COLO829 (cell line): ENCODE measurements around the gene PTPRT.

Source experiments
- DNase-seq: peaks from one replicate; pipeline ENCODE4 v3.0.0; 2012; ENCODE audit warnings: low spot score

The PTPRT gene

DNA sequence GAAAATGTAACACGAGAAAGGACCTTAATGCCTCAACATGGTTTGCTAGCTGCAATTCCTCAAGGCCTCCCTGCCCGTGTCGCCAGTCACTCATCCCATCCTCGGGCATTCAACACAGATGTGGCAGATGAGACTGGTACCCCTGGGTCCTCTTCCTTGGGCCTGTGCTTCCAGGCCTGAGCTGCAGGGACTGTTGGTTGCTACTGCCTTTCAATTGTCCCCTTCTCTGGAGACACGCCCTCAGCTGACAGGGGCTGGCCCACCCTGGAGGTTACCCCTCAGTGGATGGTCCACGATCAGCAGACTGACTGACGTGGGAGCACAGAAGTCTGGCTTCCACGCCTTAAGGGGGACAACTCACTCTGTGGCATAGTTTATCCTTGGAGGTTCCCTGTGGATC, 1076.5 kb downstream of the PTPRT start:
- DNase-seq, result no peak

DNA sequence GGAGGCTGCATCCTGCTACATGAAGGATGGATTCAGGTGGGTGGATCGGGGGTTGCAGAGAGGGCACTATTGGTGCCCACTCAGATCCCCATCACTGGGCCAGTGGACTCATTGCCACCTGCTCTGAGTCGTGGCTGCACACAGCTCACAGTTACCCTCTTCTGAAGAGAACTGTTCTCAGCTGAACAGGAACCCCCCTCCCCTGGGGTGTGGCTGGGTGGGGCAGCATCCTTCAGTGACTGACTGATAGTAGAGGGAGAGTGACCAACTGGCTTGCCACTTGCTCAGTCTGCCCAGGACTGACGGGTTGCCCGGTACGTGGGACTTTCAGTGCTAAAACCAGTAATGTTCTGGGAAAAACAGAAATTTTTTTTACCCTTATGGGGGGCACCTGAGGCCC, 1077.5 kb downstream of the PTPRT start:
- DNase-seq, result no peak

DNA sequence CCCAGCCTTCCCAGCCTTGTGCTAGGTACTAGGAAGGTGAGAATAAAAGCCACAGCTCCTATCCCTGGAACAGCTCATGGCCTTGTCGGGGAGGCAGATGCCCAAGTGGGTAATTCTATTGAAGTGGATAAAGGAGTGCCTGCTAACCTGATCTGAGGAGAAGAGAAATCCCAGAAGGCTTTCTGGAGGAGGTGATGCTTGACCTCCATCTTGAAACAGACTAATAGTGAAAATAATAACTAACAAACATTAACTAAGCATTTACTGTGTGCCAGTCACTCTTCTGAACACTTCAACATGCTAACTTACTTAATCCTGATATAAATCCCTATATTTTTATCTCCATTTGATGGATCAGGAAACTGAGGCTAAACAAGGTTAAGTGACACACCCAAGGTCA, 1078.4 kb downstream of the PTPRT start:
- no peak for DNase-seq

DNA sequence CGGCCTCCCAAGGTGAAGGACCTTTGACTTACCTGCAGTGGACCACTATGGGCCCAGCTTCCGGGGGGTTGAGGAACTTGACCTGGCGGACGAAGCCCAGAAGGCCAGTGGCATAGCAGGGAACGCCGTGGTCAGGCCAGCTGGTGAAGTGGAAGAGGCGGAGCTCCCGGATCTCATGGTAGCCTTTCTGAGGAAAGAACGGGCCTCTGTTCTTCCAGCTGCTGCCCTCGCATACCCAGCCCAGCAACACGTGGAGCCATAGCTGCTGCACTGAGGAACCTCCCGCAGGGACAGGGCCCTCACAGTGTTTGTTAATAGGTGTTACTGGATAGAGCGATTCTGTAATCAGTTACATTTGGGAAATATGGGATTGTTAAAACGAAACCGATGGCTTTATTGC, 1079.4 kb downstream of the PTPRT start:
- DNase-seq, result no peak

DNA sequence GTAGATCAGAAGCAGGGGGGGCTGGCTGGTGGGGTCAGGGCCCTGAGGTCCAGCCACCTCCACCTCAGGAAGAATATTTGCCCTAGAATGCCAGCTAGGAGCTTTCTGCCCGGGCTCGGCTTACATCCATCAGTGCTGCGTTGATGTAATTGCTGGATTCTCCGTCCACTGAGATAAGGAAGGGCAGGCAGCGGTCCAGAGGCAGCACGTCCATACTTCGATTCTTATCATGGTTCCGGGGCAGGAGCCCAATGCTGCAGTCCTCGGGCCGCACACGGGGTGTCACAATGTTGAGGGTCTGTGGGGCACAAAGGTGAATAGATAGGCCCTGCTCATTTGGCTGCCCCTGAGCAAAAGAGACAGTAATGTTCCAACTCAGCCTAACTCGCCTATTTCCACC, 1087.7 kb downstream of the PTPRT start:
- no peak for DNase-seq

DNA sequence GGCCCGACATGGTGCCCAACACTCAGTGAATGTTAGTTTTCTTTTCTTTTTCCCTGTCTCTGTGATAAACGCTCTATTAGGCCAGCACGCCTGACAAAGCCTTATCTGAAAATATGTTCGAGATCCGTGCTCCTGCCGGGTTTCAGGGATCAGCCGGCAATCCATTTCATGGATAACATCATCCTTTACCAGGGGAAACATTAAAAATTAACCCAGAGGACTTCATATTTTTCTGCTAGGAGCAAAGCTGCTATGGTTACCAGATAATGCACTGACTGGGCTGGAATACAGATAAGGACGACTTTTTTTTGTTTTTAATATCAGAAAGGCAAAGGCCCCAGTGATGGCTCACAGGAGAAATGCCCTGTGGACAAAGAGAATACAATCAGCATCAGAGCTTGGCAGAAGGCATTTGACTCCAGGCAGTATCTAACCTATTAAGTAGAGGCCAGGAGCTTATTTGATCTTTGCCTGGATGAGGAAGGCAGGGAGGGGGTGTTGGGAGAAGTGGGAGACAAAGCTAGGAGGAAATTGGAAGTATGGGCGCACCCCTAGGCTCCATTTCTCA, 1089.5 kb downstream of the PTPRT start:
- no peak for DNase-seq

DNA sequence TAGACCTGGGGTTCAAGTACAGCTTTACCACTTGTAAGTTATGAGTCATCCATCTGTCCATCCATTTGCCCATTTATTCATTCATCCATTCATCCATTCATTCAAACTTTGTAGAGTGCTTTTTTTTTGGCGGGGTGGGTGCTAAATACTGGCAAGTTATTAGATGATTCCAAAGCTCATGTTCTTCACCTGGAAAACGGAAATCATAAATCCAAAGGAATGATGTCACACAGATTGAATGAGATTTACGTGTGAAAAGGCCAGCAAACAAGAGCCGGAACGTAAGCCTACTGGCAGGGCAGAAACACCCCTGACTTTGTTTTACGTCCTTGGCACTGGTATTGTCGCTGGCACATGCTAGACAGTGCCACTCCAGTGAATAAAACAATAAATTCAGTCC, 1090.6 kb downstream of the PTPRT start:
- no peak for DNase-seq

DNA sequence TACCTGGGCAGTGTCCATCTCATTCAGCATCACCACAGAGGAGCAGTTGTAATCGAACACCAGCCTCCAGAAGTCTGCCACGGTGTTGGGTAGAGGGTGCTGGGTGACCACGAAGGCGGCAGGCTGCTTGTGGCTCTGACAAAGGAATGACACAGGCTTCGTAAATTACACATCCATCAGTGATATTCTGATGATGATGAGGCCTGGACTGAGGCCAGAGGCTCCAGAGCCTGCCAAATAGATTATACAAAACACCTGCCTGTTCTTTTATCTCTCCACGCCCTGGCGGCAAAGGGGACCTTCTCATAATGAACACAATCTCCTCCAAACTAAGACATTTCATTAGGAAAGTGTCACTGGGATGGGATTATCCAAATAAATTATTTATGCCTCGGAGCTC, 1091.3 kb downstream of the PTPRT start:
- DNase-seq, result no peak

DNA sequence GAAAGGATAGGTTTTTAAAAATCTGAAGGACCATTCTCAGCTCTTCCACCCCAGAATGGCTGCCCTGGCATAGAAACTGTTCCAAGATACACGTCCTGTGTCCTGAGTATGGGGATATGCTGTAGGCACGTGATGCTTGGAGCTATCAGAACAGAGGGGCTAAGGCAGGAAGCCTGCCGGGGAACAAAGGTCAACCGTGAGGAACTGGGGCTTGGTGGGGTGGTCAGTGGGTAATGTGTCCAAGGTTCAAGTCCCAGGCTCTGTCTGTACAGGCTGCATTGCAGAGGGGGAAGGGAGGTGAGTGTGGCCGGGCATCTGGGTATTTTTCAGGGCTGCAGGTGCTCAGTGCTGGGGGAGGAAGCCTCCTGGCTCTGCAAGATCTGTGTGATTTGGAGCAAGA, 1092.0 kb downstream of the PTPRT start:
- DNase-seq, result no peak

DNA sequence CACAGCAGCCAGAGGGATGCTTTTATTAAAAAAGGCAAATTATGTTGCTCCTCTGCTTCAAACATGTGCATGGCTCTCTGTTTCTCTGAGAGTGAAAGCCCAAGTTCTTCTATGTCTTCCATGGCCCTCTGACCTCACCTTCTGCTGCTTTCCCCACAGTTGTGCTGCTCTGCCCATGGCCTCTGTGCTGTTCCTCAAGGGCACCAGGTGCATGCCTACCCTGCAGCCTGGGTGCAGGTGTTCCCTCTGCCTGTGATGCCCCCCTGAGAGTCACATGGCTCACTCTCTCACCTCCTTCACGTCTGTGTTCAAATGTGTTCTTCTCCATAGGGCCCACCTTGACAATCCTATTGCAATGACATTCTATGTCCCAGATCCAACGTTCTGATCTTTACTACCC, 1094.5 kb downstream of the PTPRT start:
- no peak for DNase-seq

DNA sequence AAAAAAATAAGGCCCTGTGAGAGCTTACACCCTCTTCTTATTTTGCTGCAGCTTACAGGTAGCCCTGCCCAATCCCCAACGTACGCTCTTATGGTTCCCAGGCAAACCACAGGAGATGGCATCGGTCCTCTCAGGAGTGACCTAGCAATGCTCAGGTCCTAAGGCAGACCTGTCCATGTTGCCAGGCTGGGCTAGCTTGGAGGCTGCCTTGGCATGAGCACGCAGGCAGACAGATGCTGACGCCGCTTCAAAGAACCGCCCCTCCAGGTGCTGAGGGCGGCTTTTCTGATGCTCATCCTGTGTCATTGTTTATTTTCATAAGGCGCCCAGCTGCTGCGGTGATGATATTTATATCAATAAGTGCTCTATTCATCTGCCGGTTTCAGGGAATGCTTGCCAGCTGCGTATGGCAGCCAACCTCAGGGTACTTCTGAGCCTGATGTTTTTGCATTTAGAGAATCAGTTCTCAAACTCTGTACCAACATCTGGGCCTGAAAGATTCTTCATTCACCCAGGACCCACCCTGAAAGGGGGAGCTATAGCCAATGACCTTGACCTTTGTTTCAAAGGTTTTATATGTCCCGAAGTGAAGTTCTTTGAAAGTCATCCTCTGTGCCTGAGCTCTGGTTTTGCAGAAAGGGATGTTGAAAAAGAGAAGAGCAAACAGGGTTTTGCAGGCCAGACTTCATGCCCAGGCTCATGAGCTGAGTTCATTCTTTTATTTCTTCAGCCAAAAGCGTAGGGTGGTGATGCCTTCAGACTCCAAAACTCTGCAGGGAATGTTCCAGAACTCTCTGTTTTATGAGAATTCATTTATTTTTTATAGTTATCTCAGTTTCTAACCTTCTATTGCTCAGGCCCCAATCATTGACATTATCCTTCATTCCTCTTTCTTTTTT, 1095.9 kb downstream of the PTPRT start:
- no peak for DNase-seq

DNA sequence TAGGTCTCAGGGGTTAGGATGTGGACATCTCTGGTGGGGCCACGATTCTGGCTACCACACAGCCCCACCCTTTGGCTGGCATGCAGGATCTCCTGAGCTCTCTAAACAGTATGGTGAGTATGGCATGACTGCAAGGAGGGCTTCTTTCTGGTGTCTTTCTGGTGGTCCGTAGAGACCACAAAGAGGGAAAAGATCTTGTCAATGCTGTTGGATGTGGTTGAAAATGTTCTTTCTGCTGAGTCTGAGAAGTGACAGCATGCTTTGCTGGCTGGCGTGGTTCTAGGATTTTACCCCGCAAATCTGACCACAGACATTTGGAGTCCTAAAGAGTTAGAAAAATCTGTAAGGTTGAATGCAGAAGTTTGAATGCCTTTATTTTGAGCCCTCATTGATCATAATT, 1096.7 kb downstream of the PTPRT start:
- no peak for DNase-seq

DNA sequence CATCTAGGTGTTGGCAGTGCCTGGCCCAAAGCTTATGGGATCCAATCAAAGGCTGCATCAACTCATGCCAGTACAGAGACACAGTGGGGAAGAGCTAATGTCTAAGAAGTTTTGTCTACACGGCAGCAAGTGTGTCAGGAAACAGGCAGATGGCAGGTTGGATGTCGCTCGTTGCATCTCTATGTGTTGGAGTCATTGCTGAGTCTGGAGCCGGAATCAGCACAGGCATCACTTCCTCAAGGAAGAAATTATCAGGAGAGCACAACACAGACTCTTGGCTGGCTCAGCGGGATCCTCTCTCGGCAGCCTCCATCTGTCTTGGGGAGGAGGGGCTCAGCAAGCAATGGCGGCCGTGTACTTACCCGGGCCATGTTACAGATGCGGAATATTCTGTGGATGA, 1104.3 kb downstream of the PTPRT start:
- DNase-seq, result no peak

DNA sequence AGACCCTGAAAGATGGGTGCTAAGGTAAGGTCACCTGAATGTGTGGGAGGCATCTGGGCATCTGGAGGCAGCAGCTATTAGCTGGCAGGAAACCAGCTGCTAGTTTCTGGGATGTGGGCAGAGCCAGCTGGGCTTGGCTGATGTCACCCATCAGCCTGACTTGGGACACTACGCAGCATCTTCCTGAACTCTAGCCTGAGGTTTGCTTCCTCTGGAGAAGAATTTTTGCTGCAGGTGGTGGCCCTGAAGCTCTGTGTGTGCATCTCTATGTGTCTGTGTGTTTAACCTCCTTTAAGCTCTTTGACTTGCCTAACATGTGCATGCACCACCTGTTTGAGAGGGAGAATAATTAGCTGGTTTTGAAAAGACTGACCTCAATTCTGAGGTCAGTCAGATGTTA, 1106.4 kb downstream of the PTPRT start:
- DNase-seq, result no peak

DNA sequence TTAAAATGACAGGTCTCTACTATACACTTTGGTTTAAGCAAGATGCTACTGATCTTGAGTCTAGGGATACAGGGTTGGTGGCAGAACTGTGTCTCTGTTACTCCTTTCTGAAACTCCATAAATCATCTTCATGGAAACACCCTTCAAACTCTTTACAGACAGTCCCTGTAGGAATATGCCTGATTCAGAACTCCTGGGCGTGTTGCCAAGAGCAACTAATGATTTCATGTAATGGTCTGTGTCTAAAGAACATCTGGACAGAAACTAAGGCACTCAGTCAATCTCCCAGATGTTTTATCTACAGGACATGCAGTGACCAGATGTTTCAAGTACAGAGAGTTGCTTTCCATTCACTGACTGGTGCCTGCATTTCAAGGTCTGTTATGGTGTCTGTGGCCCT, 1107.1 kb downstream of the PTPRT start:
- no peak for DNase-seq

DNA sequence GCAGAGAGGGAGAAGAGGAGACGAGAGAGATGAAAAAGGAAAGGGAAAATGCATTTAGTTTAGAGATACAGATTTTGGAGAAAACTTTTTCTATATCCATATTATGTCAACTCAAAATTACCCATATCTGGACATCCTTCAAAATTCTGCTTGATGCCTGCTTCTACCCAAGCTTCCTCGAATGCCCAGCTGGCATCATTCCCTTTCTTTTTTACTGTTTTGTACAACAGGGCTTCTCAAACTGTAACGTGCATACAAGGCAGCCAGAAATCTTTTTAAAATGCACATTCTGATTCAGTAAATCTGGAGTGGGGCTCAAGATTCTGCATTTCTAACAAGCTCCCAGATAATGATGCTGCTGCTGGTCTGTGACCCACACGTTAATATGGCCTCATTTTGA, 1108.8 kb downstream of the PTPRT start:
- no peak for DNase-seq

DNA sequence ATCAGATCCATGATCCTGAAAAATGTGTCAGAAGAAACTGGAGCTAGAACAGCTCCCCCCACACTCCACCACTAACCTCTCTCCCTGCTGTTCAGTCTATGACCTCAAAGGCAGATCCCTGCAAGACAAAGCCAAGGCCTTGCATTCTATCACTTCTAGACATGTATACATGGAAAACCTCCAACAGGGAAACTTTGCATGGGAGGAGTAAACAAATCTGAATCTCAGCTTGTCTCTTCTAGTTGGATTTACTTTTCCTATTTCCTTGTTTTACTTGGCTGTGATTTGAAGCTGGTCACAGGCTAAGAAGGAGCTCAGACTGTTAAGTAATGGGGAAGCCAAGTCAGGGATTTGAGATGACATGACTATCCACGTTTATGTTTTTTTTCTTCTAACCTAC, 1114.8 kb downstream of the PTPRT start:
- DNase-seq, result no peak

DNA sequence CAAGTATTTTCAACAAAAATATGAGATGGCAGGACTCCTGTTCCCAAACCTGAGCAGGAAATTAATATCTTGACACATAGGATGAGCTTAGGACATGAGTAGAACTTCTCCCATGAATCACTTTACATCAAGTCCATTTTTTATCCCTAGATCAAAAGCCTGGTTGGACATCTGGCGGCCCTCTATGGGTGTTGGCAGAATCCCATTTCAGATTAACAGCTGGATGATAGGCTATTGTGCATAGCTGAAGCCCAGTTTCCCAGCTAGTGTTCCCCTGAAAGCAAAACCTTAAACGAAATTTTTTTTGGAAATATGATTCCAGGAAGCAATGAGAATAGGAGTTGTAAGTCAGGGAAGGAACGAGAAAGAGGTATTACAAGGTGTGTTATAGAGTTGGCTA, 1122.1 kb downstream of the PTPRT start:
- DNase-seq, result no peak

DNA sequence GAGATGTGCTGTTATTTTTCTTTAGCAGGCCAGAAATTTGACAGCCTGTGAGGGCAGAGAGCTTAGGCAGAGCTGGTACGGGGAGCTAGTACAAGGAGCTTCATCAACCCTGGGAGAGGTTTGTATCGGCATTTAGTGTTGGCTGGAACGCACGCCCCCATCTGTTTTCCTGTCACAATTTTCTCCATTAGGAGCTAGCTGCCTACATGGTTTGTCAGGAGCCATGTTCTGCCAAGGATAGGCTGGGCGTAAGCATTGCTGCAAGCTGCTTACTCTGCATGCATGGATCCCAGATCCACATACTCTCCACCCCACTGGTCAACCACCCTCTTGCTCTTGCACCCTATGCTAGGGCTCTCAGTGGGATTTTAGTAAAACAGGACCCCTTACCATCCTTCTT, 1122.5 kb downstream of the PTPRT start:
- DNase-seq, result no peak

DNA sequence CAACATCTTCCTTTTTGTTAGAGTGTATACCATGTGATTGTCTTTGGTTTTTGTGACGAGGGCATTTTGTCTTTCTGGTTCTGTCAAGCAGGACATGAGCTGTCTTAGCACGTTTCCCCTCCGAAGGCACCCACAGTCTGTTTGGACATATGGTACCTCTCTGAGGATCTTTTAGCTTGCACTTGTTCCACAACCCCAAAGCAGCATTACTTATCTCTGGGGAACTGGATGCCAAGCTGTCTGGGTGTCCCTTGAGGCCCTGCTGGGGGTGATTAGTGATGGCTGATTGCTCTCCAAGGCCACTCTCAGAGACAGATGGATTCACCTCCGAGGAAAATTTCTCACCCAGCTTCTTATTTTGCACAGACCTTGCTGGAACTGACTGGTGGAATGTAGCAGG, 1126.6 kb downstream of the PTPRT start:
- no peak for DNase-seq

DNA sequence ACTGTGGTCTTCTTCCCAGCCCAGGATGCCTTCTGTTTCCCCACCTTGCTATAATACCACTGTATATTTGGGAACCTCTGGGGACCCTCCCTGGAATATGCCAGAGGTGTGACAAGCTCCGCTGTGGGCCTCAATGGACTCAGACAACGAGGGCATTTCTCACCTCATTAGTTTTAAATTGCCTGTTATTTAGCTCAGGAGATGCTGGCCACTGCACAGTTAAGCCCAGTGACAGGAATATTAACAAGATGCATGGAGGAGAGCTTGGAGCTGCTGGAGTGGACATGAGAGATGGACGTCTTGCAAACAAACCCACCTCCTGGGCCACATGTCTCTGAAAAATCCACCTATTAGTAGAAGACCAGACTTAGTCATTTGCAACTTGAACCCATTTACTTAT, 1136.4 kb downstream of the PTPRT start:
- DNase-seq, result no peak

DNA sequence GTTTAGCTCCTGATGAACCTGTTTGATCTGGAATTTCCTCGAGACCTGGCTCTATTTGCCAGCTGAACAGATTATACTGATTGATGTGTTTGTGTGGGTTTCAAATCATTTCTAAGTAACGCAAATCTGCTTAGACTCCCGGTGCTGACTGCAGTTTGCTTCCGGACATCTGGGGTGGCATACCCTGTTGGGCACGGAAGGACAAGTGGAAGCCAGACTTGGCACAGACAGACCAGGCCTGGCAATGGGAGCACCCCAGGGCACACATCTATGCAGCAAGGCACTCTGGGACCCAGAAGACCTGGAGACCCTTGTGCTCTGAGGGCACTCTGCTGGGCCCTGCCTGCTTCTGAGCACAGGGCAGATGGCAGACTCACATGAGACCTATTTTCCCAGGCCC, 1137.8 kb downstream of the PTPRT start:
- DNase-seq, result no peak

DNA sequence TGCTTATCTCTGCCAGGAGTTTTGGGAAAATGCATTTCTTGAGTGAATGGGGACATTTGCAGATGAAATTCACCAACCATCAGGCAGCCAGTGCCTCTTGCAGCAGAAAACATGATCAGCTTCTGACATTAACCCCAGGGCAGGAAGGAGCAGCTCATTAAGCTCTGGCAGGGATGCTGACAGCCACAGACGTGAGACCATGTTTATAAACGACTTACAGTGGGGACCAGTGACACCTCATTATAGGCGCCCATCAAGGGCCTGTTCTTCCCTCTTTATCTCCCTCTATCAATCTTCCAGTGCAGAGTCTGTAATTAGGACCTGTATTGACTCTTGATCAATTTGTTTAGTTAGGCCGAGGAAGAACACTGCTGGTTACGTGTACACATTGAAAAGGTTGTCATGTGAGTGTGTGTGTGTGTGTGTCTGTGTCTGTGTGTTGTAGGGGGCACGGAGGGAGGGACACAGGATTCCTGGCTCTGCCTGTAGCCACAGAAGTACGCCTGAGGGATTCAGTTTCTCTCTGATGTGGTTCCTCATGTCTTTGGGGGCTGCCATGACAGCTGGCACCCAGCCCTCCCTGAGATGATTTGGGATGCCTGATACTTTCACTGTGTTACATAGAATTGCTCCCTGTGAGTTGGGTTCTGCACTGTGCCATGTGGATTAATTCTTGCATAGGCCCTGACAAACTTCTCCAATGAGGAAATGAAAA, 1143.2 kb downstream of the PTPRT start:
- no peak for DNase-seq
